COLO829 (cell line): ENCODE data around the gene KIF16B.
"Not testable (repeated sequence)": the region's sequence is repeated elsewhere in the genome, so short reads cannot be mapped to it uniquely, and the experiment has no call there.

Experiments
- DNase-seq: peaks from one replicate; pipeline ENCODE4 v3.0.0; 2012; ENCODE audit warnings: low spot score

Gene KIF16B

DNA sequence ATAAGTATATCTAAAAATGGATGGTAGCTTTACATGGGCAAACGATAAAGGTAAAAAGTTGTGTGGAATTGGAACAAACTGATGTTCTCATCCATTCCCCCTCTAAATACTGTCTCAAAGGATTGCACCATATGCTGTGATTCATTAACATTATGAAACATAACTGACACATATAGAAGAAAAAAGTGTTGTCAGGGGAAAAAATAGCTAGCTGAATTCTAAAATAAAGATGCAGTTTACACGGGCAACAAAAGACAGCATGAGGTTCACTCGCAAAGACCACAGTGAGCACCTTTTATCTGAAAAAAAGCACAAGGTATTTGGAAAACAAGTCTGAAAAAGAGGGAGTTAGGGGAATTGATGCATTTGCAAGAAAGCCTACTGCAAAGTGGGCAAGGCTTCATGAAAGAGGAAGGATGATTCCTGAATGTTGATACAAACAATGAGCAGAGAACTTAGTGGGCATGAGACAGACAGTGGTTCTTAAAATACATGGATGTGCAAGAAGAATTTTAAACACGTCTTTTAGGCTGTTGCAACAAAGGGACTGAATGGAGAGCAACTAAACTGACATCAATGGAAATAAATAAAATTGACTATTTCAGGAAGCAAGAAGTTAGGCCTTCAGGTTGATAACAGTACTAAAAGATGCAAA, 280.9 kb downstream of the KIF16B start:
- DNase-seq: no peak

- DNase-seq: no peak
These were observed 282.9 kb downstream of the KIF16B start for GRCh38 chr20:16290358-16290757.

DNA sequence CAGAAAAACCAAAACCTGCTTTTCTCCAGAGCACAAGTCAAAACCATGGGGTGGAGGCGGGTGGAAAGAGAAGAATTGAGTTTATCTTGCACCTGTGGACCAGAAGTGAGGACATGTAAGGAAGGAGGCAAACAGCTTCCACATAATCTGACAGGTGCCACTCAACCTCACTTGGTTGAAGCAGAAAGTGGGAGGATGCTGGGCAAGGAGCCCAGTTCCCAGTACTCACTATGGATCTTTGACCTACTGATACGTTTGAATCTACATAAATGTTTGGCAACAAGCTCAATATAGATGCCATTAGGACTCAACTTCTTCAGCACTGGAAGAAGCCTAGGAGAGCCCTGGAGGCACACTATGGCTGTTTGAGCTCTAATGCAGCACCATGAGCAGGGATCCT, 285.5 kb downstream of the KIF16B start:
- no peak for DNase-seq

GRCh38 chr20:16286601-16287000, 286.6 kb downstream of the KIF16B start:
- no peak for DNase-seq

GRCh38 chr20:16284385-16285100, 288.7 kb downstream of the KIF16B start:
- DNase-seq: no peak

GRCh38 chr20:16283978-16284377, 289.3 kb downstream of the KIF16B start:
- no peak for DNase-seq

GRCh38 chr20:16283307-16283706, 289.9 kb downstream of the KIF16B start:
- DNase-seq: no peak

DNA sequence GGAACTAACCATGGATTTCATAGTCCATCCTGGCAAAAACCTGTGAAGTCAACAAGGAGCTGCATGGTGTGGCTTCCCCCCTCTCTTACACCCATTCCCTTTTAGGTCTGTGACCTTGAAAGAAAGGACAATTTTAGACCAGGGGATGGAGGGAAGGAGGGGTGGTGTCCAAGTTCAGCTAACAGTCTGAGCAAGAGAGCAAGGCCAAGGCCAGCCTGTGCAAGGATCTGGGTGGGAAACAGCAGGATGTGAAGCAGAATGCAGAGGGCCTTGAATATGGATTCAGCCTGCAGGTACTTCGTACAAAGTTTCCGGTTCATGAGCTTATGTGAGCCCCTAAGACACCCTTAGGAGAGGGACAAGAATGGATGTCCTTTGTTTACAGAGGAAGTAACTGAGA, 293.0 kb downstream of the KIF16B start:
- no peak for DNase-seq

- no peak for DNase-seq
These were observed 293.9 kb downstream of the KIF16B start for GRCh38 chr20:16279320-16279719.

GRCh38 chr20:16273812-16274555, 299.3 kb downstream of the KIF16B start:
- DNase-seq: no peak

DNA sequence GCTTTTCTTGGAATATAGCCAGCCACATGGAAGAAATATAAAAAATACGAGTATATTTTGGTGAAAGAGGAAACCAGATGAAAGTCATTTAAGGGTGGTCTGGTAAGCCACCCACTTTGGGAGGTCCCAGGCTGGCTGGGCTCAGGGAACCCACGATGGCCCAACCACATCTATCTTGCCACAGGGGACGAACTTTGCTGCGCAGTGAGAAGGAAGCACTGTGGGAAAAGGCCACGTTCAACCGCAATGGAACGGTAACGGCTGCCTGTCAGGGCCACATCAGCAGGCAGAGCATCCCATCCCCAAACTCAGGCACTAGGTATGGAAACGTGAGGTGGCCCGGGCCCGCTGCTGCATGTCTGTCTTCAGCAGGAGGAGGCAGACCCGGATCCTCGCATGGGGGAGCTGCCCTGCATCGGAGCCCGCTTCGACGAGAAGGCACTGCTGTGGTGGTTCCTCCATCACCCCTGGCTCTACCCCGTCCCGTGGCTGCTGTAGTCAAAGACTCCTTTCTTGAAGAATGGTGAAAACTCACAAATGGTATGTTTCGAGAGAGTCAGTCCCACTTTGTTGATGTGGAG, 300.4 kb downstream of the KIF16B start:
- DNase-seq: no peak

- DNase-seq: no peak
These were observed 301.8 kb downstream of the KIF16B start for GRCh38 chr20:16271450-16271849.

- DNase-seq: no peak
These were observed 302.3 kb downstream of the KIF16B start for GRCh38 chr20:16270989-16271388.

- no peak for DNase-seq
These were observed 302.8 kb downstream of the KIF16B start for GRCh38 chr20:16270314-16270931.

DNA sequence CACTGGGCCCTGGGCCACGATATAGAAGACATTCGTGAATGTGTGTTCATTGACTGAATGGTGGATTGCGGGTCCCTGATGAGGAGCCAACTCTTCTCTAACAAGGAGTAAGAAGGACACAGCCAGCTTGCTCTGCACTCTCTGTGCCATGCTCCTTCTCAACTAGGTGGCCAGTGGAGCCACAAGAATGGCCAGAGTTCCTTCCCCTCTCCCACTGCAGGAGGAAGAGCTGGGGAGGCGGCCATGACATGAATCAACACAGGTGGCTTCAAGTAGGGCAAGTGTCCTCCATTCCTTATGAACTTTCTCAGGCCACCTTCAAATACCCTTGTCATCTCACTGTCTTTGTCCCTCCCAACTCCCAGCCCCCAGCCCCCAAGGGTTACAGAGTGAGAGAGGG, 305.7 kb downstream of the KIF16B start:
- DNase-seq: no peak

DNA sequence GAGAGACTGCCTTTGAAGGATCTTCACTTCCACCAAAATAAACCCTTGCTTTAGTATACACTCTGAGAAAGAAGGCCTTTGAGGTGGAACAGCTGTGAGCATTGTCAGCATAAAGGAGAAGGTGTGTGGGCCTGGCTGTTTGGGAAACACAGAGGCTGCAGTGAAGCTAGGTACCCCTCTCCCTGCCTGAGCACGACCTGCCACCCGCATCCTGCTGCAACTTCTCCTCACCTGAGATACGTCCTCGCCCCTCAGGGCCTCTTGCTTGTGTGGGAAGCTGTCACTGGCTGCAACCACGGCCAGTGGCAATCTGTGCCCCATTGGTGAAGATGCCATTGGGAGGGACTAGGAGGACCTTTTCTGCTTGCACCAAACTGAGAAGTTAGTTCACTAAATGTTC, 307.9 kb downstream of the KIF16B start:
- no peak for DNase-seq

- no peak for DNase-seq
These were observed 309.7 kb downstream of the KIF16B start for GRCh38 chr20:16263582-16263981.

DNA sequence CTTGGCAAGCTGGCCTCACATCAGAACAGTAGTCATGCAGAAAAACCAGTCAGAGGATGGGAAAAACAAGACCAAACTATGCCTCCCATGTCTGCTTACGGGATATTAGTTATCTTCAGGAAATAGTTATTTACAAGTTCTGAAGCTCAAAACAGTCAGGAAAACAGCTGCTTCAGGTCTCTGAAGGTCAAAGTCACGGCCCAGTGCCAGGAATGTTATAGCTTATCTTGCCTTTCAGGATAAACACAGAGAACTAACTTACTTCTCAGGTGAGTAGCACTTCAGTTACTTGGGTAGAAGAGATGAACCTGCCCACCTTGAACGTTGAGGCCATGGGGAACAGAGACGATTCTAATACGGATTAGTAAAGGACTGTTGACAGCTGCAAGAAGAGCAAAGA, 310.7 kb downstream of the KIF16B start:
- DNase-seq: no peak

DNA sequence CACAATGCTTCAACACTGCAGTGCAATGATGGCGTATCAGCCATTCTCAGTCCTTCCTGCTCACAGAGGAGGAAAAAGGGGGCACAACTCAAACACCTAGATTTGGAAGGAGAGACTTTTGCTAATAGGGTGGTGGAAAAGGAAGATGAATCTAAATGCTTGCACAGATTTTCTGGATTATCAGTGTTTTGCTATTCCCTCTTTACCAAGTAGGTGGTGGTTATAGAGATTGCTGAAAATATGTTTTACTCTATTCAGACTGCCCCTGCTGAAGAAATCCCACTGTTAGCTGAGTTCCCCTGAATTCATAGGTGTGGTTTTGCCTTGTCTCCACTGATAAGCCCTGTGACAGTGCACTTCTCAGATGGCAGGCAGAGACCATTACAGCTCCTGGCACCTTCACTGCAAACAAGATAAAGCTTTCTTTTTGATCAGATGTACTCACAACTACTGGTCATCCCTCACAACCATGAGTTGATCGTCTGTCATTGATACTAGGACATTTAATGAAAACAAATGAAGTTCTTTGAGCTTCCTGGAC, 311.4 kb downstream of the KIF16B start:
- DNase-seq: no peak

- no peak for DNase-seq
These were observed 312.3 kb downstream of the KIF16B start for GRCh38 chr20:16260911-16261310.

- DNase-seq: not testable (repeated sequence)
These were observed 313.1 kb downstream of the KIF16B start for GRCh38 chr20:16260133-16260532.

GRCh38 chr20:16258766-16259165, 314.5 kb downstream of the KIF16B start:
- no peak for DNase-seq
